ENCODE data around the gene SAA2.

- TF ChIP-seq CTCF (conservative IDR thresholded peaks at IDR 0.05 in 1 of 2, IDR thresholded peaks at IDR 0.05 in 1 of 2; ENCODE audit: low read depth in 1 of 2, low read length in 2 of 2) (no peak), EZH2 (IDR thresholded peaks at IDR 0.05; ENCODE audit: low read length, missing control alignments) (no peak)
Measured at GRCh38 chr11:18245396-18245795, 3.1 kb downstream of the SAA2 start.

Data from fibroblast of lung (primary cell).